Heart left ventricle (tissue), 16 donors: Measurements from ENCODE around the gene SYNGAP1. TPM values are rescaled to one million over a fixed set of nuclear protein-coding genes. Genes with fewer than 3 reads are reported as not detected.

Experiments
- ATAC-seq, 4 donors: fragments of 200-7000 bp; cut with Tn5 transposase; one replicate each; pipeline ENCODE4 v1.9.1; 2020 to 2022; ENCODE audit warnings: moderate library complexity in 4 of 4, mild to moderate bottlenecking in 3 of 4, moderate number of reproducible peaks in 1 of 4
- DNase-seq, 5 donors: peaks; one replicate each; pipeline ENCODE4 v3.0.0-alpha.2; 2020
- H3K27ac ChIP-seq, 12 donors: fragments of 200-600 bp; sonication (generic) in 4 of 12; one replicate each; pipeline versions ENCODE4 v1.5.0 to v1.8.0; 2016 to 2022; ENCODE audit warnings: mild to moderate bottlenecking in 2 of 12
- H3K27me3 ChIP-seq, 9 donors: fragments of 200-600 bp; sonication (generic) in 2 of 9; one replicate each; pipeline versions ENCODE4 v1.5.1 to v1.8.0; 2016 to 2022; ENCODE audit warnings: mild to moderate bottlenecking in 3 of 9
- H3K36me3 ChIP-seq, 9 donors: fragments of 200-600 bp; sonication (generic) in 2 of 9; one replicate each; pipeline versions ENCODE4 v1.5.0 to v1.8.0; 2018 to 2022; ENCODE audit warnings: mild to moderate bottlenecking in 2 of 9
- H3K4me1 ChIP-seq, 12 donors: fragments of 200-600 bp; sonication (generic) in 4 of 12; one replicate each; pipeline versions ENCODE4 v1.5.0 to v1.8.0; 2016 to 2022; ENCODE audit warnings: mild to moderate bottlenecking in 3 of 12
- H3K4me3 ChIP-seq, 12 donors: fragments of 200-600 bp; sonication (generic) in 4 of 12; one replicate each; pipeline versions ENCODE4 v1.5.0 to v1.8.0; 2017 to 2022; ENCODE audit warnings: mild to moderate bottlenecking in 9 of 12, moderate library complexity in 4 of 12
- H3K9me3 ChIP-seq, 12 donors: fragments of 200-600 bp; sonication (generic) in 4 of 12; one replicate each; pipeline versions ENCODE4 v1.5.0 to v1.8.0; 2016 to 2022; ENCODE audit warnings: mild to moderate bottlenecking in 1 of 12
- CTCF ChIP-seq, 12 donors: fragments of 200-600 bp; sonication (generic) in 4 of 12; IDR thresholded peaks; one replicate each; pipeline versions ENCODE4 v1.5.0 to v1.8.0; 2018 to 2022; ENCODE audit warnings: antibody characterized with exemption in 12 of 12, mild to moderate bottlenecking in 5 of 12
- POLR2A ChIP-seq, 2 donors: fragments of 450-650 bp; IDR thresholded peaks; one replicate each; pipeline ENCODE4 v1.6.1; 2017; ENCODE audit warnings: antibody characterized with exemption in 2 of 2, mild to moderate bottlenecking in 2 of 2, moderate library complexity in 2 of 2
- WGBS, 4 donors: extraction: QIAGEN DNeasy Blood & Tissue Kit in 2 of 4; methylation state at CpG; one replicate each; pipeline versions ENCODE4 v1.1.5 to v1.1.7; 2013 to 2018; 5-methylcytosine and 5-hydroxymethylcytosine counted together
- intact Hi-C, 10 donors: fragments of 100-400 bp; cut with DNase I; formaldehyde crosslinking; loops; one replicate each; pipeline versions ENCODE4 v1.11.1 to v1.14.2; 2022
- polyA plus RNA-seq, 2 donors: library from polyadenylated mRNA; stranded (reverse); fragments of 200-250 nt; gene quantifications; one replicate each; pipeline ENCODE4 v1.2.3, GENCODE V29; 2013
- total RNA-seq, 9 donors: library from RNA; depleted of rRNA in 2 of 9; stranded (reverse); fragments of >200 nt in 2 of 9; fragmentation: NEBNext Ultra II Directional in 3 of 9; extraction: Animal tissue kit (Norgen Biotek cat#: 25700) in 3 of 9; gene quantifications; one replicate each; pipeline versions ENCODE4 v1.1.0 to v1.2.4, GENCODE V29; 2016 to 2023
- donor health status: ischemic (EF 13 %, LVEDD 7.1; RV severe dilation, severe dysfunction).
- donor health status: healthy with polysubstance abuse.
- donor health status: DM: no; HTN: yes; CAD: no.
- donor health status: DM: no; HTN: no; CAD: no.
- donor health status: ischemic (EF 25% LVEDD 6.9; RV normal size, moderate dysfunction).
- donor health status: ischemic (EF 25% LVEDD 5.7; RV mildly dilated, moderate dysfunction).
- donor health status: healthy.
- donor health status: DM: yes; HTN: yes; CAD: no.
- donor health status: ischemic (EF 35%, LVEDD 5.7; RV mildly dilated, moderate dysfunction).
- donor health status: nonischemic (EF 11% LVEDD 7.7; RV severe dilation, severe dysfunction).
- donor health status: DM: yes; HTN: yes; CAD: no.
- donor health status: PGD.
- donor health status: ischemic (EF 29% LVEDD 5.4; RV normal size, mild dysfunction).
- donor health status: nonischemic (EF 23%, LVEDD 6.1; RV moderate dilation, normal function).

SYNGAP1 gene
- total and polyA plus RNA-seq, 11 donors: 2.4 to 9.9 (median 5.0) TPM

GRCh38 chr6:33391278-33391921 is 28.5 kb upstream of the SYNGAP1 start, which contains the start of gene KIFC1:
Gene KIFC1, plus strand, starts transcription at chr6:33391823. Its CDS starts 163 bp downstream, at chr6:33391986.
- Histone ChIP-seq H3K4me3 (peak within 1 kb of the TSS in 11 of 12 donors; percentile 38 to 72 (median 59)), H3K9me3 (no peaks in the 10 kb centered on the region), H3K4me1 (peaks cover 4 to 19% (median 8%) of the 10 kb centered on the region in 12 donors), H3K27ac (peak within 1 kb of the TSS; percentile 14 to 93 (median 88)), H3K36me3 (no peaks in the 10 kb centered on the region), H3K27me3 (no peaks in the 10 kb centered on the region)
- intact Hi-C loops: loop anchor here in 7 of 10 donors (1.0 to 5.0 kb wide), 7 partner anchors 19 to 63 kb away; partner anchors contain the start of genes CUTA (in 1 of the 7), PHF1 (in 1 of the 7) and ZBTB9 (in 1 of the 7)
- ATAC-seq (peak; percentile 98 to 99 (median 99)), DNase-seq (peak; percentile 99)
- TF ChIP-seq POLR2A (IDR thresholded peaks at IDR 0.05) (peak in 1 of 2 donors; percentile 32), CTCF (IDR thresholded peaks at IDR 0.05) (peak; percentile 96 to 100 (median 98))
- 0 to 1% (median 0%) methylated on average over 54 to 67 of the region's 67 CpGs for WGBS, 4 donors

- intact Hi-C loops: loop anchor here in 7 of 10 donors (1.0 to 5.0 kb wide), 7 partner anchors 18 to 62 kb away; partner anchors contain the start of genes CUTA (in 1 of the 7), PHF1 (in 1 of the 7) and ZBTB9 (in 1 of the 7)
- H3K36me3 ChIP-seq: no peaks in the 10 kb centered on the region
- H3K9me3 ChIP-seq: no peaks in the 10 kb centered on the region
- H3K4me3 ChIP-seq: peak overlapping the region in 11 of 12 donors; percentile 38 to 72 (median 59)
- DNase-seq (no peak), ATAC-seq (peak in 1 of 4 donors; percentile 3)
- 0 to 1% (median 1%) methylated on average over 25 to 31 of the region's 31 CpGs for WGBS, 4 donors
- peak overlapping the region in 8 of 12 donors; percentile 34 to 93 (median 86) for H3K27ac ChIP-seq
- no peak for TF ChIP-seq CTCF (IDR thresholded peaks at IDR 0.05)
- H3K4me1 ChIP-seq: peaks cover 4 to 19% (median 8%) of the 10 kb centered on the region in 12 donors
- no peaks in the 10 kb centered on the region for H3K27me3 ChIP-seq
Observed at GRCh38 chr6:33391922-33392594, 27.8 kb upstream of the SYNGAP1 start.

GRCh38 chr6:33392595-33392948 is 27.3 kb upstream of the SYNGAP1 start:
- Histone ChIP-seq H3K36me3 (no peaks in the 10 kb centered on the region), H3K9me3 (no peaks in the 10 kb centered on the region), H3K27me3 (no peaks in the 10 kb centered on the region), H3K27ac (peak overlapping the region in 1 of 12 donors; percentile 93), H3K4me3 (peak overlapping the region in 3 of 12 donors; percentile 57 to 72 (median 69)), H3K4me1 (peaks cover 4 to 19% (median 8%) of the 10 kb centered on the region in 12 donors)
- 42 to 48% (median 44%) methylated on average over 5 of the region's 5 CpGs for WGBS, 4 donors
- intact Hi-C loops: loop anchor here in 1 of 10 donors (5.0 kb wide), 1 partner anchor 35 kb away; no protein-coding TSS in a partner anchor
- ATAC-seq (no peak), DNase-seq (no peak)
- TF ChIP-seq CTCF (IDR thresholded peaks at IDR 0.05): no peak

GRCh38 chr6:33392979-33393378 is 26.9 kb upstream of the SYNGAP1 start:
- Histone ChIP-seq H3K36me3 (no peaks in the 10 kb centered on the region), H3K27me3 (no peaks in the 10 kb centered on the region), H3K9me3 (no peaks in the 10 kb centered on the region), H3K27ac (no peak overlapping the region), H3K4me1 (peaks cover 4 to 19% (median 8%) of the 10 kb centered on the region in 12 donors), H3K4me3 (peak overlapping the region in 1 of 12 donors; percentile 69)
- no peak for TF ChIP-seq POLR2A (IDR thresholded peaks at IDR 0.05)
- TF ChIP-seq CTCF (IDR thresholded peaks at IDR 0.05): no peak
- no peak for ATAC-seq
- WGBS, 4 donors: 54 to 62% (median 55%) methylated on average over 3 of the region's 3 CpGs
- intact Hi-C loops: loop anchor here in 1 of 10 donors (5.0 kb wide), 1 partner anchor 34 kb away; no protein-coding TSS in a partner anchor
- DNase-seq: no peak
